Fibroblast of skin of left biceps (primary cell): ENCODE measurements around the gene VPS37B.

Experiments used
- DNase-seq, 2 experiments: peaks; one replicate each; pipeline ENCODE4 v3.0.0-alpha.2; 2013; ENCODE audit warnings: low read depth in 2 of 2

The VPS37B gene

GRCh38 chr12:122840580-122841513, 55.1 kb downstream of the VPS37B start:
- DNase-seq: no peak

- DNase-seq: no peak
Measured at GRCh38 chr12:122839907-122840554, 55.9 kb downstream of the VPS37B start.

- DNase-seq: no peak
Measured at GRCh38 chr12:122838841-122839240, 57.1 kb downstream of the VPS37B start.

GRCh38 chr12:122837306-122838265, 58.3 kb downstream of the VPS37B start:
- no peak for DNase-seq

- DNase-seq: no peak
Measured at GRCh38 chr12:122836027-122836921, 59.6 kb downstream of the VPS37B start.

- no peak for DNase-seq
Measured at GRCh38 chr12:122835750-122836026, 60.2 kb downstream of the VPS37B start.

GRCh38 chr12:122834921-122835749, 60.8 kb downstream of the VPS37B start, which contains the start of gene HIP1R:
Gene HIP1R (plus strand): TSS chr12:122835457. CDS start chr12:122835551, 94 bp downstream.
- no peak for DNase-seq

- DNase-seq: no peak
Measured at GRCh38 chr12:122834104-122834920, 61.6 kb downstream of the VPS37B start.

- DNase-seq: peak in 1 of 2 experiments; percentile 10
Measured at GRCh38 chr12:122830517-122831214, 65.3 kb downstream of the VPS37B start.

GRCh38 chr12:122827258-122827657, 68.7 kb downstream of the VPS37B start:
- DNase-seq: no peak

GRCh38 chr12:122825773-122826724, 69.9 kb downstream of the VPS37B start:
- DNase-seq: no peak

- DNase-seq: no peak
Measured at GRCh38 chr12:122823429-122823828, 72.5 kb downstream of the VPS37B start.

GRCh38 chr12:122820838-122821271, 75.1 kb downstream of the VPS37B start:
- DNase-seq: no peak

- no peak for DNase-seq
Measured at GRCh38 chr12:122820138-122820537, 75.8 kb downstream of the VPS37B start.

- DNase-seq: no peak
Measured at GRCh38 chr12:122819209-122819785, 76.6 kb downstream of the VPS37B start.
